Ovary (tissue), 9 donors: Measurements from ENCODE around the gene AKAP6. TPM values are rescaled to one million over a fixed set of nuclear protein-coding genes. Genes with fewer than 3 reads are reported as not detected.

Source experiments
- DNase-seq, 5 donors: peaks; one replicate each; pipeline ENCODE4 v3.0.0-alpha.2; 2019 to 2020
- H3K27ac ChIP-seq, 2 donors: fragments of 200-600 bp; one replicate each; pipeline versions ENCODE4 v1.5.1 to v1.8.0; 2019 to 2022
- H3K27me3 ChIP-seq: fragments of 200-600 bp; one replicate; pipeline ENCODE4 v1.8.0; 2022
- H3K36me3 ChIP-seq: fragments of 200-600 bp; sonication (generic); one replicate; pipeline ENCODE4 v1.5.1; 2019
- H3K4me1 ChIP-seq: one replicate; pipeline ENCODE4 v1.8.1; 2013; ENCODE audit warnings: mild to moderate bottlenecking, moderate library complexity; ENCODE audit not compliant: insufficient read depth
- H3K4me3 ChIP-seq: fragments of 200-600 bp; sonication (generic); one replicate; pipeline ENCODE4 v1.5.1; 2017
- H3K9me3 ChIP-seq, 2 donors: fragments of 200-600 bp in 1 of 2; sonication (generic) in 1 of 2; one replicate each; pipeline versions ENCODE4 v1.5.1 to v1.8.1; 2013 to 2019; ENCODE audit warnings: mild to moderate bottlenecking in 1 of 2, moderate library complexity in 1 of 2
- CTCF ChIP-seq, 3 donors: fragments of 450-650 bp in 2 of 3; fragments of 200-600 bp in 1 of 3; IDR thresholded peaks; one replicate each; pipeline versions ENCODE4 v1.5.1 to v1.8.0; 2016 to 2022; ENCODE audit warnings: antibody characterized with exemption in 3 of 3, mild to moderate bottlenecking in 1 of 3
- EP300 ChIP-seq: sonication (generic); formaldehyde crosslinking; IDR thresholded peaks from one replicate; pipeline ENCODE4 v1.6.1; 2017; ENCODE audit warnings: antibody characterized with exemption
- POLR2A ChIP-seq: fragments of 450-650 bp; IDR thresholded peaks from one replicate; pipeline ENCODE4 v1.6.1; 2017; ENCODE audit warnings: antibody characterized with exemption, mild to moderate bottlenecking, moderate library complexity
- WGBS, 3 donors: extraction: QIAGEN DNeasy Blood & Tissue Kit in 1 of 3; methylation state at CpG; one replicate each; pipeline versions ENCODE4 v1.1.5 to v1.1.7; 2013 to 2017; 5-methylcytosine and 5-hydroxymethylcytosine counted together
- intact Hi-C, 4 donors: fragments of 100-400 bp; cut with DNase I; formaldehyde crosslinking; loops; one replicate each; pipeline versions ENCODE4 v1.11.0 to v1.15.1; 2022 to 2023
- polyA plus RNA-seq, 2 donors: library from polyadenylated mRNA; stranded (reverse); fragments of 200-250 nt in 1 of 2; fragments of 350-450 nt in 1 of 2; fragmentation: Illumina TruSeq in 1 of 2; extraction: RNeasy Lipid Tissue Mini Kit (QIAGEN cat#74804) in 1 of 2; gene quantifications; one replicate each; pipeline ENCODE4 v1.2.3, GENCODE V29; 2013 to 2014
- total RNA-seq, 7 donors: library from RNA; depleted of rRNA in 2 of 7; stranded (reverse); fragments of >200 nt in 2 of 7; fragmentation: NEBNext Ultra II Directional in 3 of 7; extraction: Animal tissue kit (Norgen Biotek cat#: 25700) in 3 of 7; gene quantifications; one replicate each; pipeline versions ENCODE4 v1.1.0 to v1.2.4, GENCODE V29; 2016 to 2023
- donor health status: DM: no; HTN: no; CAD: no; lungs with moderate emphysema.
- donor health status: DM: no; HTN: no; CAD: no.
- donor health status: Bipolar disorder and iron deficiency.
- donor health status: DM: yes; HTN: yes; CAD: no.
- donor health status: DM: no; HTN: no; CAD: no.
- donor health status: DM: yes; HTN: yes; CAD: no.

The AKAP6 gene
- total and polyA plus RNA-seq, 9 donors: 2.3 to 13.1 (median 6.9) TPM

GRCh38 chr14:32754209-32754608, 425.1 kb downstream of the AKAP6 start:
- no peaks in the 10 kb centered on the region for H3K36me3 ChIP-seq
- TF ChIP-seq EP300: no peak
- no peak for TF ChIP-seq POLR2A
- TF ChIP-seq CTCF (IDR thresholded peaks at IDR 0.05): no peak
- intact Hi-C loops: no loop called here
- 94 to 100% (median 96%) methylated on average over 1 of the region's 1 CpG for WGBS, 3 donors
- H3K4me3 ChIP-seq: no peak overlapping the region
- H3K27ac ChIP-seq: no peak overlapping the region
- no peak for DNase-seq
- H3K4me1 ChIP-seq: no peaks in the 10 kb centered on the region
- H3K27me3 ChIP-seq: no peaks in the 10 kb centered on the region
- no peaks in the 10 kb centered on the region for H3K9me3 ChIP-seq

- TF ChIP-seq POLR2A: no peak
- TF ChIP-seq CTCF (IDR thresholded peaks at IDR 0.05): no peak
- no peak for TF ChIP-seq EP300
- Histone ChIP-seq H3K9me3 (no peaks in the 10 kb centered on the region), H3K27ac (no peak overlapping the region), H3K4me1 (no peaks in the 10 kb centered on the region), H3K4me3 (no peak overlapping the region), H3K36me3 (no peaks in the 10 kb centered on the region), H3K27me3 (no peaks in the 10 kb centered on the region)
- DNase-seq: no peak
- intact Hi-C loops: no loop called here
- 100% methylated on average over 1 of the region's 1 CpG for WGBS, 3 donors
Measured at GRCh38 chr14:32756173-32756572, 427.1 kb downstream of the AKAP6 start.

DNA sequence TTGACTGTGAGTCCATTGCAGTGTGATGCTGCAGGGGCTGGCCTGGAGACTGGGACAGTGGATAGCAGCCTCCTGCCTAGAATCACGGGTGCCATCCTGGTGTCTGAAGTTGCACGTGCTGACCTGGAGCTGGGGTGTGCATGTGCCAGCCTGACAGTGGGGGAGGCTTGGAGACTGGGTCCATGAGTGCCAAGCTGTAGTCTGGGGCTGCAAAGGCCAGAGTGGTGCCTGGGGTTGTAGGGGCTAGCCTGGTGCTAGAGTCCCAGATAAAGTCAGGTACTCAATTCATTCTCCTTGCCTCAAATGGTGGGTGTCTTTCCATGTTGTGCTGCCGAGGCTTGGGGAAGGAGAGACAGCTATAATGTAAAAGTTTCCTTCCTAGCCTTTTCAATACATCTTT, 427.7 kb downstream of the AKAP6 start:
- Histone ChIP-seq H3K4me1 (no peaks in the 10 kb centered on the region), H3K36me3 (no peaks in the 10 kb centered on the region), H3K9me3 (no peaks in the 10 kb centered on the region), H3K27ac (no peak overlapping the region), H3K4me3 (no peak overlapping the region), H3K27me3 (no peaks in the 10 kb centered on the region)
- 85 to 93% (median 92%) methylated on average over 3 of the region's 3 CpGs for WGBS, 3 donors
- TF ChIP-seq CTCF (IDR thresholded peaks at IDR 0.05): no peak
- TF ChIP-seq POLR2A: no peak
- TF ChIP-seq EP300: no peak
- intact Hi-C loops: no loop called here
- DNase-seq: no peak

DNA sequence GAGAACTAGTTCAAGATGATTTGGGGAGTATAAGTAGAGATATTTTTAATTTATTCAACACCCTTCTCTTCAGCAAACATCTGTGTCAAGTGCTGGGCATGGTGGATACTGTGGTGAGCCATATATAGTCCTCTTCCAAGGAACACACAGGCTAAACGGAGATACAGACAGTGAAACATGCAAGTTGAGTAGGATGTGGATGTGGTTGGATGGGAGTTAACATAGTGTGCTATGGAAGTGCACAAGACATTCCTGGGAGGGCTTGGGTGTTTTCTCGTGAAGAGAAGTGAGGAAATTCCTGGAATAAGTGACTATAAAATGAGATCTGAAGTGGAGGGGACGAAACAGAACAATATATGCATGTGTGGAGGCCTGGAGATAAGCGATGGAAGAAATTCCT, 428.5 kb downstream of the AKAP6 start:
- H3K4me3 ChIP-seq: no peak overlapping the region
- no peak for DNase-seq
- no peaks in the 10 kb centered on the region for H3K36me3 ChIP-seq
- H3K27ac ChIP-seq: no peak overlapping the region
- intact Hi-C loops: no loop called here
- no peaks in the 10 kb centered on the region for H3K27me3 ChIP-seq
- no peaks in the 10 kb centered on the region for H3K4me1 ChIP-seq
- 72 to 83% (median 79%) methylated on average over 4 of the region's 4 CpGs for WGBS, 3 donors
- TF ChIP-seq CTCF (IDR thresholded peaks at IDR 0.05): no peak
- no peak for TF ChIP-seq POLR2A
- no peak for TF ChIP-seq EP300
- H3K9me3 ChIP-seq: no peaks in the 10 kb centered on the region
